GM21529 (cell line): ENCODE results near the gene SHROOM3.
"Not testable (repeated sequence)": the region's sequence is repeated elsewhere in the genome, so short reads cannot be mapped to it uniquely, and the experiment has no call there.

Source experiments
- ATAC-seq: cut with Tn5 transposase; IDR thresholded peaks from one replicate; pipeline ENCODE4 v1.9.1; 2021; ENCODE audit not compliant: unreplicated experiment

The SHROOM3 gene

DNA sequence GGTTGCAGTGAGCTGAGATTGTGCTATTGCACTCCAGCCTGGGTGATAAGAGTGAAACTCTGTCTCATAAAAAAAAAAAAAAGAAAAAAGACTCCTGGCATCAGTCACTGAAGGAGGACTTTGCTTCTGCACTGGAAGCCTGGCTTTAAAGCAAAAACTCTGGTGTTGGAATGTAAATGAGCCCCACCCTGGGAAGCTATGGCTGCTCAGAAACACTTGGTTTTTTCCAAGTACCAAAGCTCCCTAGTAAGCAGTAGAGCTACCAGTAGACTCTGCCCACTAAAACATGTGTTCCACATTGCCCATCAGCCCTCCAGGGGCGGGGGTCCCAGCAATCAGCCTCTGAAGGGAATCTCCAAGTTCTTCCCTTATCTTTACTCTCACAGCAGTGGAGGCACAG, 154.4 kb downstream of the SHROOM3 start:
- no peak for ATAC-seq

DNA sequence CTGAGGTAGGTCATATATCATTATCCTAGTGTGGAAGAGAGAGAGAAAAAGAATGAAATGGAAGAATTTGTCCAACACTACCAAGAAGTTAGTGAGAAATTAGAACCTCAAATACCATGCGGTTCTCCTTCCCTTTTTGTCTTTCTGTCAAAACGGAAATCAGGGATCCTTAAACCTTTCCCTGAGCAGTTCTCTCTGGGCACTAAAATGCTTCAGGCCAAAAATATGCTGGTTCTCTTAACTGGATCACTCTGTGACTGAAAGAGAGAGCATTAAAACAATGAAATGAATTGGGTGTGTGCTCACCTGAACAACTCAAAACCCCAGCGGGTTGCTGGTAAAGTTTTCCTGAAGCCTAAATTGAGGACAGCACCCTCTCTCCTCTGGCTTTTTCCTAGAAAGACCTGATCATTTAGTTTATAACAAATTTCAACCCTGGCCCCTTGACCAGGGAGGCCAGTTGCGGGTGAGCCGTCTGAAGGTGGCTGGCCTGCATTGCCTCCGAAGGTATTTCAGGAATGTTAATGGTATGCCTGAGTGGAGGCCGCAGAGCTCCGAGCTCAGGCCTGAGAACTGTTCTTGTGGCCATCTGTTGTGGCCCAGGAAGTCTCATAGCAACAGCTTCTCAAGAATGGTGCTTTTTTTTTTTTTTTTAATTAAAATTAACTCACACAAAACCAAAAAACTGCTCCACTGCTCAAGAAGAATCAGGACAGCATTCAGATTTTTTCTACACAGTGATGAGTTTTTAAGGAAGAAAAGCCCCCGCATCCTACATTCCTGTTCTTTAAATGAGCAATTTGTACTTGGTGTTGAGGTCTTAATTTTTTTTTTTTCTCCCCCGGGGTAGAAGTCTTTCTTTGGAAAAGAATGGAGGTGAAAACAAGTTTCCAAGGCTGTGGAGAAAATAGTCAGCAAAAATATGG, 155.1 kb downstream of the SHROOM3 start:
- ATAC-seq, result no peak

DNA sequence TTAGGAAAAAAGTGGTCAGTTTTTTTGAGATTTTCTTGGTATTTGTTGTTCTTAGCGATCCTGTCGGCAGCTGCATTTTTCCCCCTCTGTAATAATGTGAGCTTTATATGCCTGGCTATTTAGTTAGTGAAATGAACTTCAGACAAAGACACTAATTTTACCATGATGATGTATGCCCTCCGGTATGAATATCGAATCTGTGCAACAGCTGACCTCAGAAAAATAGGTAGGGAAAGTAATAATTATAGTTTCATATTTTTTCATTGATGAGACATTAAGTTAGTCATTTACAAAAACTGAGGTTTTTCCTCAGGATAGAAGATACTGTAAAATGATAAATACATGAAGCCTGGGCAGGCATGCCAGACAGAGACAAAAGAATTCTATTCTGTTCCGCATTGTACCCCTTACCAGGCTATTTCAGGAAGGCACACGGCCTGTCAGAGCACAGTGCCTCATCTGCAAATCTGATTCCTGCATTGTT, 155.8 kb downstream of the SHROOM3 start:
- ATAC-seq, result no peak

DNA sequence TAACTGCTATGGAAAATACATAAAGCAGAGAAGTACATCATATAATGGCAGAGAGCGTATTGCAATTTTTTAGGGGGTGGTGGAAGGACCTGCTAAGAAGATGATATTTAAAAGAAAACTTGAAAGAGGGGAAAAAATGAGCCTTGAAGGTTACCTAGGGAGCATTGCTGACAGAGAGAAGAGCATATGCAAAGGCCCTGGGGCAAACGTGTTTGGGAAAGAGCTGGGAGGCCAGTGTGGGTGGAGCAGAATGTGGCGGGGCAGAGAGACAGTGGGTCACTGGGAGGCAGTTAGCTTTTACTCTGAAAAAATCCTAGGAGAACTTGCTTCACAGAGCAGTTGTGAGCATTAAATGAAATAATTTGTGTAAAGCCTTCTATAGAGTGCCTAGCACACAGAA, 157.0 kb downstream of the SHROOM3 start:
- no peak for ATAC-seq

DNA sequence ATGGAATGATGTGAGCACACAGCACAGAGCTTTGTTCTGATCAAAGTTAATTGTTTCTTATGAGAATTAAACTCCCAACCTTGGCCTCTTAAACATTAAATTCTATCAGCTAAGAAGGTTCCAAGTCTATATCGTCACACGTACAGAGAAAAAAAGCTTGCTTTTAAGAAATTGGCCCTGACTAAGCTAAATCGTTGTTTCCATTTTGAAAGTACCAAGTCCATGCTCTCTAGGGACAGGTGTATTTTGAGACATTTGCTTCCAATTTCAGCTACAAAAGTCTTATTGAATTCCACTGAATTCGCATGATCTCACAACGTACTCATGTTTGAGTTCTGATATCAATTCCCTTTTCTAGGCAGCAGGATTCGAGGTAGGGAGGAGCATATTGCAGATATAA, 157.4 kb downstream of the SHROOM3 start:
- no peak for ATAC-seq

DNA sequence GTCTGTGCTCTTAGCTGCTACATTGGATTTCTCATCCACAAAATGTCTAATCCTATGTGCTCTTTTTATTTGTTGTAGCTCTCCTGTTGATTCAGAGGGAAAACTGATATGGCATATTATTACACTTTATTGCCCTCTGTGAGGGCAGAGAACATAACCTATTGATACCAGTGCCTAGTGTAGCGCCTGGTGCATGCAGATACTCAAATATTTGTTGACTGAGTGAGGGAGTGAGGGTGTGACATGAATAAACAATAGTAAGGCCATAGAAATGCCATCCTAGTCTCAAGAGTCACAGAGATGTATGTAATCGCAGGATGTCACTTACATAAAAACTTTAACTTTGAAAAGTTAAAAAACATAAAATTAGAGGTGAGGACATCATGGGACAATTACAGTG, 159.1 kb downstream of the SHROOM3 start:
- ATAC-seq, result no peak

DNA sequence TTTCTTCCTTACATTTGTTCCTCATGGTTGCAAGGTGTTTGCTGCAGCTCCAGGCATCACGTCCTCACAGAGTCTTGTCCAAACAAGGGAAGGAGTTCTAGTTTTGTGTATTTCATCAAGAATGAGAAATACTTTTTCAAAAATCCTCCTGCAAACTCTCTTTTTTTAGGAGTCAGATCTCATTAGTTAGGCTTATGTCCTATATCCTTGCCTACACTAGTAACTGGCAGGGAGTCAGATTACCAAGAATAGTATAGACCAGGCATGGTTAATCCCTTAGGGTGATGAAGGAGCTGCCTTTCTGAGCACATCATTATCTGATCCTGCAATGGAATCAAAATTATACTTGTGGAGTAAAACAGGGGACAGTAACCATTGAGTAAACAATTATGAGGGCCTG, 160.4 kb downstream of the SHROOM3 start:
- no peak for ATAC-seq

DNA sequence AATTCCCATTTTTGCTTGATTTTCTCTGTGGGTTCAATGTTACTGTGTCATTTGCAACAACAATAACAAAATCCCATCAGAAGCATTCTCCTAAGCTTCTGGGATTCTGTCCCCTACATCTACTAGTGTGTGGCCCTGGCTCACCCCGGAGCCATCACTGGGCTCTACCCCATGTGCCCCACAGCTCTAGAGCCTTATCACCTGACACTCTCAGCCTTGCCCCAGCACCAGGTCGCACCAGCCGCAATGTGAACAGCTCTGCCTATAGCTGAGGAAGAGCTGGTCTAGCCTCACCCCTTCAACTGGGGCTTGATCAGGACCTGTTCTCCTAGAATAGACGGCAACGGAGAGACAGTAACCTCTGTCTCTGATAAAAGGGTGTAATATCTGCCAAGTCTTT, 161.7 kb downstream of the SHROOM3 start:
- no peak for ATAC-seq

DNA sequence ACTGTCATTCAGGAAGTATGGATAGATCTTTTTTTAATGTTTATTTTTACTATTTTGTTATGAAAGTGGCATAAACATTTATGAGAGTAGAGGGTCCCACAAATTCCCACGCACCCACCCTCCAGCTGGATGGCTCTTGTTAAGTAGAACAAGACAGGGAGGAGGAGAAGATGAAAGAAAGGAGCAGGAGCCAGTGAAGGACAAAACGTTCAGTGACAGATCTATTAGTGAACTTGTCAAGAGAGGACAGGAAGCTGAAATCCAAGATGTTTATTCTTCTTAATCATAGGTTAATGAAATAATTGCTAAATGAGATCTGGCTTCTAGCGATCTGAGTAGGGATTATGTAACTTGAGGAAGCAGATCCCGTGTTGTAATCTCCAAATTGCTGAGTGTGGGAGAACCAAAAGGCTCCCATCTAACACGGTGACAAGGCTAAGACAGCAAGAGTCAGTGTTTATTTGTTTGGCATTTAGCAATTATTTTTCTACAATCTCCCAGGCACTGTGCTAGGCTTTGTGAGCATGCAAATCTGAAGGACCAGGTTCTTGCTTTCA, 162.5 kb downstream of the SHROOM3 start:
- no peak for ATAC-seq

DNA sequence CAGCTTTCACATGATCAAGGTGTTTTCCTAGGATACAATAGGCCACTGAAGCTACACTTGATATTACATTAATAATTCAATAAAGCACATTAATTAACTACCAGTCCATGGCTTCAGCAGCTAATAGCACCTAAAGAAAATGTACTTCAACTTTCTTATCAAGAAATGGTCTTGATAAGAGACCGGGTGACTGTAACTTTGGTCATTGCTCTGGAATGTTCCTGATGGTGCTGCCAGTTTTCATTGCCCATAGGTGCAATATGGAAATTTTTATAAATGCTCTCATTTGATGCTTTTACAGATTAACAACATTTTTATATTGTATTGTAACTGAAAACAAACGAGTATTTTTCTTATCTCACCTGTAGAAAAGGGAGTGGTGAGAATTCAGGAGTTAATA, 165.4 kb downstream of the SHROOM3 start:
- ATAC-seq, result no peak

DNA sequence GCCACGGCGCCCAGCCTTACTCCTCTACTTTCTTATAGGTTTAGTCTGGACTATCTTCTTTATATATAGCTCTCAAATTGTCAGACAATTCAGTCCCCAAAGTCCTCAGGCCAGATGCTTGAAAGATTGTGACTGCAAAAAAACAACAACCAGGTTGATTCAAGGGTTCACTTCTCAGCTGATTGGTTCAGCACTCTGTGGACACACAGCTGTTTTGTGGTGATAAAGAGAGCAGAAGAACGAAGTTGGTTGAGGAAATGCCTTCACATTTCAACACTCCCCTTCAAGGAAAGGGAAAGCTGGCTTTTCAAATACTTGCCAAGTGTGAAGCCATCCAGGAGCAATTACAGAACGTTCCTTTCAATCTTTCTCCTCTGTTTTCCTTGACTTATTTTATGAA, 166.8 kb downstream of the SHROOM3 start:
- no peak for ATAC-seq

DNA sequence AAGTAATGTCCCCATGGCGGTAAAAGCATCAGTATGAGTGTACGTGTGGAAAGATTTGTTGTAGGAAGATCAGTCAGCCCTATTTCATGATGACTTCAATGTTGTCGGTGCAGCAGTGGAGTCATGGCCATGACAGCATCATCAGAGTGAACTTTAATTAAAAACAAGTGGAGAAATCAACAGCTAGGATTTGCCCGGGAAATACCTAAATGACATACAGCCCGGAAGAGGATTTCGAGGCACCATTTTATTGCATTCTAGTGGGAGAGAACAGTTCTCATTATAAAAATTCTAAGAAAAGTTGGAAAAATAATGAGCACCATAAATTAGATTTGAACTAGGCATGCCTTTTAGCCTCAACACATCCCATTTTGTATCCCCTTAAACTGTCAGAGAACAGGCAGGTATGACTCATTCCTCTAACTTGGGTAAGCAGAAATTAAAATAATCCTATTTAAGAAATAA, 170.1 kb downstream of the SHROOM3 start:
- ATAC-seq, result no peak

DNA sequence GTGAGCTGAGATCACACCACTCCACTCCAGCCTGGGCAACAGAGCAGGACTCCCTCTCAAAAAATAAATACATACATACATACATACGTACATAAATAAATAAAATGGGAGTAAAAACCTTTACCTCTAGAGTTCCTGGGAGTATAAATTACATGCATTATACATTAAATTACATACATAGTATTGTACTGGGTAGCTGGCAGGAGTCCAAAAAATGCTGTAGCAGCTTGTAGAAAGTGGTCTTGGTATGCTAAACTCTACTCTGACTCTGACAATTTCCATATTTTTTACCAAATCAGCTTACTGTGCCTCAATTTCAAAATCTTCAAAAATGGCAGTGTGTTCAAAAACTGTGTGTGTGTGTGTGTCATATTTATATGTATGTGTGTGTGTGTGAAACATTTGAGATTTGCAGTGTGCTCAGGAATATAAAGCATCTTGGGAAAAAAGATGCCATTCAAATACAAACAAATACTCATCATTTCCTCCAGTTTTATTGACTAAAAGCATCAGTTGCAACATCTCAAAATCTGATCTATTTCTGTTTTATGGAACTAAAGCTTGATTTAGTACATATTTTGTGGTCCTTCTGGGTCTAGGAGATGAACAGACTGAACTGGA, 171.7 kb downstream of the SHROOM3 start:
- ATAC-seq, result no peak

DNA sequence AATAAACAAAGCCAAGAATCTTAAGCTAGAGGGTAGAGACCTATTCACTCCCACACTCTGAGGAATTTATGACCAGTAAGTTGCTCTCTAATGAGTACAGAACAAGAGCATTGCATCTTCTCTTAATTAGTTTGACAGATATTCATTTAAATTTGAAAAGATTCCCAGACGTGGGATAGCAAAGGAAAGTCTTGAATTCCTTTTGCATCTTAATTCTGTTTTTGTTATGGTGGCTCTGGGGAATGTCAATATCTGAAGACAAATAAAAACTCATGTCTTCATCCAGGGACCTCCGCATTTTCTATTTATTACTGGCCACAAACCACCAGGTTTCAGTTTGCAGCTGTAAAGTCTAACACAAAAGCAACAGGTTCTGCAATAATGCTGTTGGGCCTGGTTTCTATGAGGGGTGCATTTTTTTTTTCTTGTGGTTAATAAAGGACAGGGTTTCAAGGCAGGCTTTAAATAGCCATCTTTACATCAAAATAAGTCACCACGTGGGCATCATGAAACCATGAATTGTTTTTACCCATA, 172.3 kb downstream of the SHROOM3 start:
- peak; percentile 91 for ATAC-seq

DNA sequence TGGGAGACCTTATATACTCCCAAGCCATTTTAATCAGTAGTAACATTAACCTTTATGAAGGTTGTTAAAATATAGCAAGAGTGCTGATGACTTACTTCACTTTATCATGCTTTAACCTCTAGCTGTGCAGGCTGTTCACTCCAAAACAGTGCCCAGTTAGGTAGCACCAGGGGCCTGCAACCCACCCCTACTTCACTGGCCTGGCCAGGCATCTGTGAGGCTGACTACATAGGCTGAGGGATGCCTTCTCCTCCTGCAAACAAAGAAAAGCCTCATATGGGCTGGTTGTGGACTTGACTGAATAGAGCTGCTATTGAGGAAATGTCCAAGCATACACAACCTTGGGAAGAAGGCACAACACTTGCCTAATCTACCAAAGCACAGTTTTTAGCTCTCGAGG, 172.8 kb downstream of the SHROOM3 start:
- ATAC-seq, result no peak

DNA sequence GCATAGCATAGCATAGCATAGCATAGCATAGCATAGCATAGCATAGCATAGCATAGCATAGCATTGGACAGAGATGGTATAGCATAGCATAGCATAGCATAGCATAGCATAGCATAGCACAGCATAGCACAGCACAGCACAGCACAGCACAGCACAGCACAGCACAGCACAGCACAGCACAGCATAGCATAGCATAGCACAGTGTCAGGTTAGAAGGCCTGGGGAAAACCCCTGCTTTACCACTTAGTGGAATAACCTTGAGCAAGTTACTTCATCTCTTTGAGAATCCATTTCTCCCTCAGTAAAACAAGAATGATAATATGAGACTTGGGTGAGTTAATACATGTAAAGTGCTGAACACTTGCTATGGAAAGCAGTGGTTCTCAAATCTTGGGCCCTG, 173.5 kb downstream of the SHROOM3 start:
- not testable (repeated sequence) for ATAC-seq

DNA sequence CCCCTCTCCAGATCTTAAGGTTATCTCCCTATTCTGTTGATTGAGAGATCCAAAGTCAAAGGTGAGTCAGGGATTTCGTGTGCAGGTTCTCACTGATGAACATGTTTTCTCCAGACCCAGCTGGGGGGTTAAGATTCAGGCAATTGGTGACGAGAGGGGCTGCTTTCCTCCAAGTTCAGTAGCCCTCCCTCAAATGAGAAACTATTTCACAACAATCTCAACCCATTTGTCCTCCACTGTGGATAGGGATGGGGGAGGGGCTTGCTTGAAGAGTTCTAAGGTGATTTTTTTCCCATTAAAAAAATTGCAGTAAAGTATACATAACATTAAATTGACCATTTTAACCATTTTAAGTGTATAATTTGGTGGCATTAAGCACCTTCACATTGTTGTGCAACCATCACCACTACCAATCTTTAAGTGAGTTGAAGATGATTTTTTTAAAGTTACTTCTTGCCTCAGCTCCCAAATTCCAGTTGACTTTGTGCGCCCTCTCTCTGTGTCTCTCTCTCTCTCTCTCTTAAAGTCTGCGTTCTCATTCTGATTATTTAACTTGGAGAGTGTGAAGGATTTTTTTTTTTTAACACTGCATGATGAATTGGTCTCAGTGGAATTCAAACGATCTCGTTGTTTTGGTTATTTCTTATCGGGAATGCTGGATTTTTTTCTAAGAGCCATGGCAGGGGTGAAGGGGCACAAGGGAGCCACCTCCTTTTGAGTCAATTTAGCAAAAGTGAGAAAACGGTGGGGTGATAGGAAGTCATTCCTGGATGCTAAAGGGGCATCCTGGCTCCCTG, 175.9 kb downstream of the SHROOM3 start:
- no peak for ATAC-seq

DNA sequence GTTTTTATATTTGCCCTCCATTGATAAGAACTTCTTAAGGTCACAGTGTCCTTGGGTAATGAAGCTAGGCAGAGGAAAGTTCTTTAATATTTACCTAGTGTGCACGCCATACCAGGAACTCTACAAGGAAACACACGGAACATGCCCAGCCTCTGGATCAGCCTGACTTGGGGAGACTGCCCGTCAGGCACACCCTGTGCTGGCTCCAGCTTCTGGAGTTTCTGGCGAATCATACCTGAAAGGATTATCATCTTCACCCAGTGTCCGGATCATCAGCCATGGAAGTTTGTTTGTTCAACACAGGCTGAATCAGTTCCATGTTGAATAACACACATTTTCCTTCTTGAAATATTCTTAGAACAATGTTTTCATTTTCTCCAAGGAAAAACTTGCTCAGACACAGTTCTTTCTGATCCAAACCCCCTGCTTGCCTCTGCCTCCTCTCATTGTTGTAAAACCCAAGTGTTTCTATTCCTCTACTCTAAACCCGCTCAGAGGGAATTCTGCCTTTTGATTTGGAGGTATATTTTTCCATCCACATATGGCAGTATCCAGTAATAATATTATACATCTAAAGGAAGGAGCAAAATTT, 176.7 kb downstream of the SHROOM3 start:
- no peak for ATAC-seq

DNA sequence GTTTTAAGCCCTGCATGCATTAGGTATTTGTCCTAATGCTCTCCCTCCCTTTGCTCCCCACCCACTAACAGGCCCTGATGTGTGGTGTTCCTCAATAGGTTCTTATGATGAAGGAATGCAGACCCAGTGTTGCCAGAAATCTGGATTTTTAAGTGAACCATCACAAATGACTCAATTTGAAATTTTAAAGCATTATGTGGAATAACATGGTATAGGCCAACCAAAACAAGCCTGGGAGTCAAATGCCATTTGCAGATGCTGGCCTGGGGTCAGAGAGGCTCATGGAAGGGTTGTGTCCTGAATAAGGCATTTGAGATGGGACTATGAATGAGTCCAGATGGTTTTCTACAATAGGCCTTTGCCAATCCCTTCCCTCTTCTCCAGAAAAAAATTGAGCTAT, 179.6 kb downstream of the SHROOM3 start:
- ATAC-seq, result no peak

DNA sequence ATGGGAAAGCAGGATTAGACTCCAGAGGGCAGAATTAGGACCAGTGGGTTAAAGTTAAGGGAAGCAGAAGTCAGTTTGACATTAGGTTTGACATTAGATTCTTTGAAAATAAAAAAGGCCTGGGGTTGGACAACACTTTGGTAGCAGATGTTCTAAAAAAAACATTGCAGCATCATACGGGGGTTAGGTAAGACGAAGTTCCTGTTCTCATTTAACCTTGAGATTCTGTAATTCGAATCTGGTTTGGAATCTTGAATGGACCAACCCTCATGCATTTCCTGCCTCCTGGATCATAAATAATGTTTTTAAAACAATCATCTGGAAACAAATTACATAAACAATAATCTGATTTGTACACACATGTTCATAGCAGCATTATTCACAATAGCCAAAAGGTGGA, 181.0 kb downstream of the SHROOM3 start:
- ATAC-seq, result no peak

DNA sequence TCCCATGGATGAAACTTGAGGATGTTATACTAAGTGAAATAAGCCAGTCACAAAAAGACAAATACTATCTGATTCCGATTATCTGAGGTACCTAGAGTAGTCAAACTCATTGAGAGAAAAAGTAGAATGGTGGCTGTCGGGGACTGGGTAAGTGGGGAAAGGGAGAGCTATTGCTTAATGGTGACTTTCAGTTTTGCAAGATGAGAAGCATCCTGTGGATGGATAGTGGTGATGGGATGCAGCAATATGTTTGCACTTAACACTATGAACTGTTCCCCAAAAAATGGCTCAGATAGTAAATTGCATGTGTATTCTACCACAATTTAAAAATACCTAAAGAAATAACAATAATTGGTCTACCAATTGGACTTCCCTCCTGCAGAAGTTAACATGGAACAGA, 181.5 kb downstream of the SHROOM3 start:
- ATAC-seq, result no peak
